HFF-Myc (cell line): ENCODE data around the gene FYCO1.

Experiments used
- DNase-seq: peaks from one replicate; pipeline ENCODE4 v3.0.0-alpha.2; 2011; ENCODE audit warnings: low read depth; ENCODE audit errors: extremely low read depth
- H3K4me3 ChIP-seq: replicated peaks from 2 replicates; pipeline ENCODE4 v1.5.1; 2011; ENCODE audit warnings: low read depth, mild to moderate bottlenecking, control low read depth, low read length
- TF ChIP-seq, protein P1 (sequence below): IDR thresholded peaks from 2 replicates; pipeline ENCODE4 v1.5.1; 2012; ENCODE audit warnings: mild to moderate bottlenecking, low read depth, low read length, control low read depth; ENCODE audit errors: missing control alignments

Gene FYCO1

DNA sequence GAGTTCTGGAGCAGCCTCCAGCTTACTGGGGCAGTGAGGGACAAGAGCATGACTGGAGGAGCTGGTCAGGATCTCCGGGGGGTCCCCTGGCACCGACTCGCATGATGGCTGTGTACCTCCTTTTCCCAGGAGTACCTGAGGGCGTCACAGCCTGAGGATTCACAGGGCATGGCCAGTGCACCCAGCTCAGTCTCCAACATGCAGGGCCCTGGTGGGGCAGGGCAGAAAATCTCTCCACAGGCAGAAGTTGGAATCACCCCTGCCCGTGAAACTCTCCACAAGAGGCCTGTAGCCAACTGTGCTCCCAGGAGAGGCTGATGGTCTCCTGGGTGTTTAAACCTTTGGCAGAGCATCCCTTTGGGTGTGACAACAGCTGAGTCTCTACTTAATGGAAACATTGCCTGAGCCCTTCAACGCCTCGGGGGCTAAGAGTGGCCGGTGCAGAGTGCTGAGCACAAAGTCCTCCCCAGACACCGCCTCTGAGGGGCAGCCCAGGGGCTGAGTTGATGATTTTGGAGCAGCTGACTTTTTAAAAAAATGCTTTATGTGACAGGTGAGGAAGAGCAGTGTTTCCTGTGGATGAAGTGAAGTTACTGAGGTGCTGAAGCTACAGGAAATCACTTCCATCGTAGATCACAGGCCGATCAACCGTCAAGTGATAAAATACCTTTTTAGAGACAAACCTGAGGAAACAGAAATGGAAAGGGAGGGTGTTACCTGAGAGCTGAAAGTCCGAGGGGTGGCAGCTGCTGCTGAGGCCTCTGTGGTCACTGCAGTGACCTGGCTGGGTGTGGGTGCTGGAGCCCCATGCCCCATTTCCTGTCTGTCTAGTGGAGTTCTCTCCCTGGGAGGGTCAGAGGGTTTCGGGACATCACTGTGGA, 74.2 kb downstream of the FYCO1 start:
- TF ChIP-seq, protein P1, sequence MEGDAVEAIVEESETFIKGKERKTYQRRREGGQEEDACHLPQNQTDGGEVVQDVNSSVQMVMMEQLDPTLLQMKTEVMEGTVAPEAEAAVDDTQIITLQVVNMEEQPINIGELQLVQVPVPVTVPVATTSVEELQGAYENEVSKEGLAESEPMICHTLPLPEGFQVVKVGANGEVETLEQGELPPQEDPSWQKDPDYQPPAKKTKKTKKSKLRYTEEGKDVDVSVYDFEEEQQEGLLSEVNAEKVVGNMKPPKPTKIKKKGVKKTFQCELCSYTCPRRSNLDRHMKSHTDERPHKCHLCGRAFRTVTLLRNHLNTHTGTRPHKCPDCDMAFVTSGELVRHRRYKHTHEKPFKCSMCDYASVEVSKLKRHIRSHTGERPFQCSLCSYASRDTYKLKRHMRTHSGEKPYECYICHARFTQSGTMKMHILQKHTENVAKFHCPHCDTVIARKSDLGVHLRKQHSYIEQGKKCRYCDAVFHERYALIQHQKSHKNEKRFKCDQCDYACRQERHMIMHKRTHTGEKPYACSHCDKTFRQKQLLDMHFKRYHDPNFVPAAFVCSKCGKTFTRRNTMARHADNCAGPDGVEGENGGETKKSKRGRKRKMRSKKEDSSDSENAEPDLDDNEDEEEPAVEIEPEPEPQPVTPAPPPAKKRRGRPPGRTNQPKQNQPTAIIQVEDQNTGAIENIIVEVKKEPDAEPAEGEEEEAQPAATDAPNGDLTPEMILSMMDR: no peak
- no peak overlapping the region for H3K4me3 ChIP-seq
- no peak for DNase-seq

DNA sequence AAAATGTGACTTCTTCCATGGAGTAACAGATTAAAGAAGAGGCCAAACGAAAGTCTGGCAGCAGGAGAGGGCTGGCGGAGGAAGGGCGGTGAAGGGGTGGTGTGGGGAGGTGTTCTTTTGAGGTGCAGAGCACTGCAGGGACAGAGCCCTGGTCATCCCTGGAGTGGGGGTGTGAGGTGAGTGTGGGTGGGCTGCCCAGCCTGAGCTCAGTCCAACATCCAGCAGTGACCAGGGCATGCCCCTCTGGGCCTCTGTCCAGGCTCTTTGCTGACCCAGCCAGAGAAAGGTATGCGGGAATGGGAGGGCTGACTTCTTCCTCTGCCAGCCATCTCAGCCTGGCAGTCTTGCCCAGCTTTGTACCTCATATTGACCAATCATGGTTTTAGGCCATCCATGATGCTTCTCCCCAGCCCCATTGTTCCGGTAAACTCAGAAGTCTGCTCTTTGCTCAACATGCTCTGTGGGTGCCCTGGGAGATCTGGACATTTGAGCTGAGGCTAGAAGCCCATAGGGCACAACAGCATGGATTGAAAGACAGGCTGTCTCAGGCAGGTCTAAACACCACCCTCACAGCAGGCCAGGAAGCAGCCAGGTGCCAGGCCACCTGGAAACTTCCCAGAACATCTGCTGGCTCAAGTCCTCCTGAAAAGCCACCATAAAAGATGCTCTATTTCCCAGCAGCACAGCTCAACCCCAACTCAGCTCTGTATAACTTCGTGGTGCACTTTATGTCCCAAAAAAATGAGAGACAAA, 78.3 kb downstream of the FYCO1 start:
- no peak overlapping the region for H3K4me3 ChIP-seq
- DNase-seq: no peak
- TF ChIP-seq, protein P1: no peak

DNA sequence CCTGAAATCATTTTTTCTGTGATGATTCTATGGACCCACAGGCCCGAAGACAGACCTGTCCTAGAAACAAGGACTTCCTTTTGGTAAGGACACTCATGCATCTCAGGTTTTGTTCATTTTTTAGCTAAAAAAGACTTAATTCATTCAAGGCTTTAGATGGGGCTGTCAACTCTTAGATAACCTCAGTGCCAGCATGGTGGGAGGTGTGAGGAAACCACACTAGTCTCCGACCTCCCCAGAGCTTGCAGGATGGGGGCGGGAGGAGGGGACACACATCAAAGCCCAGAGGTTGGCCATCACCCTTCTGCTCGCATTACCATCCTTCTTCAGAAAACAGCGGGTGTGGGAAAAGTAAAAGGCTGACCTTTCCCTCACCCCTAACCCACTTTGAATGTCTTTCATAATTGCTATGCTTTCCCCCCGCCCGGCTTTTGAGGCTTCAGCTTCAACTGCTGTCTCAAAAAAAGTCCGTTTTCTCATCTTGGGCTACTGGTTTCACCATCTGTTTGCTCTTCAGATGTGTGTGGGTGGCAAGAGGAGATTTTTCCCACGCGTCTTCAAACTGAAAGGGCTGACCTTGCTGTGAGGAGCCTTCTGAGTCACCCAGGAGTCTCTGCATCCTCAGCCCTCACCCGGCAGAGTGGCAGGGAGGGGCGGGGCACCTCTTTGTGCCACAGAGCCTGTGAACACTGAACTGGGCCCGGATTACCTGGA, 79.9 kb downstream of the FYCO1 start:
- DNase-seq: peak; percentile 51
- TF ChIP-seq, protein P1: no peak

DNA sequence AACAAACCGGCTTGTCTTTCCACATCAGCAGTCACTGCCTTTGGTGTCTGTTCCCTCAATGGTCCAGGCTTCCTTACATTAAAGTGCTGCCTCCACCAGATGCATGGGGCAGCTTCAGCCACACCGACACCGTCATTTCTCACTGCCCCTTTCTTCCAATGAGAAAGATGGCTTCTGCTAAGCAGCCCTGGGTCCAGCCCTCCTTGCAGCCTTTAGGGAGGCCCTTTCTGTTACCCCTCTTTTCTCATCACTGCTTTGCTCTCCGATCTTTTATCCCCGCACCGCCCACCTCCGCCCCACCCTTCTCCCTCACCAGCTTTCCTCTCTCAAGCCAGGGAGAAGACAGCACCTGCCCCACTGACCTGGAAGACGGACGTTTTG, 80.6 kb downstream of the FYCO1 start:
- no peak overlapping the region for H3K4me3 ChIP-seq
- no peak for DNase-seq
- TF ChIP-seq, protein P1: no peak

More for the DNA sequence above, 79.9 kb downstream of the FYCO1 start:
- no peak overlapping the region for H3K4me3 ChIP-seq

DNA sequence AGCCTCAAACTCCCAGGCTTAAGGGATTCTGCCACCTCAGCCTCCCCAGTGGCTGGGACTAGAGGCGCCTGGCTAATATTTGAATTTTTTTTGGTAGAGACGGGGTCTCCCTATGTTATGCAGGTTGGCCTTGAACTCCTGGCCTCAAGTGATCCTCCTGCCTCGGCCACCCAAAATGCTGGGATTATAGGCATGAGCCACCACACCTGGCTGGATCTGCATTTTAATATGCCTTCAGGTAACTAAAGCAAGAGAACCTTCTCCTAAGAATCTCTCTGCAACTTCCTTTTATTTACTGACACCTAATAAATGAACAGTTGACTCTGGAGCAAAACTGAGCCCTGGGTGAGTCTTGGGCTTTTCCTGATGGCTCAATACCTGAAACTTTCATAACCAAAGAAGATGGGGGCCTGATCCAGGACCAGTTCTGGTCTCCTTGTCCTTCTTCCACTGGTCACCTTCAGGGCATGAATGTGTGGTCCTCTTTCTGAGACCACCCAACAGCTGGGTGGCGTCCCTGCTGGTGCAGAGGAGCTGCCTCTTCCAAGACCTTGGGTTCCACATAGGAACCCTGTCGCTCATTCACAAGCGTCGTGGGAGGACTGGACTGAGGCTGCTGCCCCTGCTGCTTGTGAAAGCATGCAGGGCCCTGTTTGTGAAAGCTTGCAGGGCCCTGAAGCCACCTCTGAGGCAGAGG, 81.1 kb downstream of the FYCO1 start:
- no peak for DNase-seq
- TF ChIP-seq, protein P1: no peak
- H3K4me3 ChIP-seq: no peak overlapping the region

DNA sequence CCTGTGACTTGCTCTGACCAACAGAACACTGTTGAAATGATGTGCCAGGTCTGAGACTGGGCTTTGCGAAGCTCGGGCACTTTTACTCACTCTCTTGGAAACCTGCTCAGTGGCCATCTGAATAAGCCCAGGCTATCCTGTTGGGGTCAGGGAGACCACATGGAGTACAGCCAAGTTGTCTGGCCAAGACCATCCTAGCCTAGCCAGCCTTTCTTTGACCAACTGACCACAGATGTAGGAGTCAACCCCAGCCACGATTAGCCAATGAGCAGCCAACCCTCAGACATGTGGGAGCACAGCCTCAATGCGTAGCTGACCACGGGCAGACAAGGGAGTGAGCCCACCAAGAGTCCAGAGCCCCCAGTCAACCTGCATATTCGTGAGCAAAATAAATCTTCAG, 83.2 kb downstream of the FYCO1 start:
- TF ChIP-seq, protein P1: no peak
- H3K4me3 ChIP-seq: no peak overlapping the region
- no peak for DNase-seq
